Activated T-cell treated with anti-CD3 and anti-CD28 coated beads for 1 hour (primary cell): ENCODE data around the gene TMEM259.
A peak's percentile ranks its signal among the peaks of the same experiment; 100 is the strongest.
"Not testable (repeated sequence)": the region's sequence is repeated elsewhere in the genome, so short reads cannot be mapped to it uniquely, and the experiment has no call there.

Experiments used
- DNase-seq: peaks from one replicate; pipeline ENCODE4 v3.0.0-alpha.2; 2020; ENCODE audit warnings: low read depth

Gene TMEM259

DNA sequence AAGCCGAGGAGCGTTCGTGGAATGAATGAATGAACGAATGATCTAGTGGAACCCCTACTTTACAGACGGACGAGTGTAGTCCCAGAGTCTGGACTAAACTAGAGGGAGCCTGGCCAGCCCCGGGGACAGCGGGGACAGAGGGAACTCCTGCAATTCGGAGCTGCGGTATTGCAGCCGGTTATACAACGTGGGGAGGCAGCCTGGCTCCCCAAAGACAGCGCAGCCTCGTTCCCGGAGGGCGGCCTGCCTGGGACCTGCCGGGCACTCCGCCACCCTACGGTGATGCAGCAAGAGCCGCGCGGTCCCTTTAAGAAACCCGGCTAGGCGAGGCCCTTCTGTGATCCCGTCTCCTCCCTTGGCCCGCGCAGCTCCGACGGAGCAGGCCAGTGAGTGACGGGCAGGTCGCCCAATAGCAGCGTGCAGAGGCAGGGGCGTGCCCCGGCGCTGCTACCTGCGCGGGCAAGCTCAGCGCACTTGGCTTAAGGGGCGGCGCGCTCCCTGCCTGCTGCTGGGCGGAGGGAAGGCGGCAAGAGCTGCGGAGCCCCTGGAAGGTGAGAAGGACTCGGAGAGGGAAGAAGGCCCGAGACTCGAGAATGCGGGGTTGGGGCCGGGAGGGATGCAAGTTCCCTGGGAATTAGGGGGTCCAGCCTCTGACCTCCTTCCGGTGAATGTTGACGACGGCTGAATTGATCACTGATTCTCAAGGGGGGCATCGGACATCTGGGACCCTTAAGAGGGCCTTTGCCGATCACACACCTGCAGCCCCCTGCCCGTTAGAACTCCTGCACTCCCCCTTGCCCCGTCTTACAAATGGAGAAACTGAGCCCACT, 18.9 kb upstream of the TMEM259 start, which contains the start of gene ABCA7:
TSS of gene ABCA7 (plus strand) at position 462 of the 830 bp plus-strand sequence. CDS start 1,255 bp downstream, outside the sequence.
- peak; percentile 99 for DNase-seq

DNA sequence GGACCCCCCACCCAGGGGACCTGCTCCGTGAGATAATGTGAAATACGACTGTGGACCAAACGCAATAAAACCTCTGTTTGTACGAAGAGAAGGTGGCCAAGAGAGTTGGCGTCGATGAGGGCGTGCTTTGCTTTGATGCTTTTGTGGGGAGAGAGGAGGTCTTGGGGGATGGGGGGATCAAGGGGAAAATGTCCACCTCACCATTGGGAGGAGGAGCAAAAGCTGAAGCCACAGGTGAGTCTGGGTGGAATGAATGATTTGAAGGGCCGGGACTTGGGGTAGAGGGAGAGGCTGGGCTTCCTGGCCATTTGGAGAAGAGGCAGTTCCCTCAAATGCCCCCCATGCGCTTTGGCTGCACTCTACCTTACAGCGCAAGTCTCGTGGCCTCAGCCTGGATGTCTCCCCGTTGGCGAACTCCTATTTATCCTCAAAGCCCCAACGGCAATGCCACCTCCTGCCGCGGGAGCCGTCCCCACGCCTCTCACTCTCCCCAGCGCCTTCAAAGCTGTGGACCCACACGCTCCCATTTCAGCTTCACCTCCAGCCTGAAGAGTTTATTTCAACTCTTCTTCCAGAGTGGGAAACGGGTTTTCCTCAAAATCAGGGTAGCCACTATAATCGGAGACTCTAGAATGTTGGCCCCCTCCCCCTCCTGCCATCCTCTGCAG, 18.2 kb upstream of the TMEM259 start:
- DNase-seq, result no peak

DNA sequence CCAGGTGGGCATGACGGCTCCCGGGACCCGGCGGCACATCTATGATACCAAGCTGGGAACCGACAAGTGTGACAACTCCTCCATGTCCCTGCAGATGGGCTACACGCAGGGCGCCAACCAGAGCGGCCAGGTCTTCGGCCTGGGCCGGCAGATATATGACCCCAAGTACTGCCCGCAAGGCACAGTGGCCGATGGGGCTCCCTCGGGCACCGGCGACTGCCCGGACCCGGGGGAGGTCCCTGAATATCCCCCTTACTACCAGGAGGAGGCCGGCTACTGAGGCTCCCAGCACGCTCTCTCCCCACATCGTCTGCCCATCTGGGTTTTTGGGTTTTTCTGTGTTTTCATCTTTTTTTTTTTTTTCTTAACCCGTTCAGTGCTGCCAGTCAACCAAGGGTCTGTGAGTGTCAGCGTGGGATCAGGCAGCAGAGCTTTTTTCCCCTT, 16.7 kb upstream of the TMEM259 start:
- no peak for DNase-seq

DNA sequence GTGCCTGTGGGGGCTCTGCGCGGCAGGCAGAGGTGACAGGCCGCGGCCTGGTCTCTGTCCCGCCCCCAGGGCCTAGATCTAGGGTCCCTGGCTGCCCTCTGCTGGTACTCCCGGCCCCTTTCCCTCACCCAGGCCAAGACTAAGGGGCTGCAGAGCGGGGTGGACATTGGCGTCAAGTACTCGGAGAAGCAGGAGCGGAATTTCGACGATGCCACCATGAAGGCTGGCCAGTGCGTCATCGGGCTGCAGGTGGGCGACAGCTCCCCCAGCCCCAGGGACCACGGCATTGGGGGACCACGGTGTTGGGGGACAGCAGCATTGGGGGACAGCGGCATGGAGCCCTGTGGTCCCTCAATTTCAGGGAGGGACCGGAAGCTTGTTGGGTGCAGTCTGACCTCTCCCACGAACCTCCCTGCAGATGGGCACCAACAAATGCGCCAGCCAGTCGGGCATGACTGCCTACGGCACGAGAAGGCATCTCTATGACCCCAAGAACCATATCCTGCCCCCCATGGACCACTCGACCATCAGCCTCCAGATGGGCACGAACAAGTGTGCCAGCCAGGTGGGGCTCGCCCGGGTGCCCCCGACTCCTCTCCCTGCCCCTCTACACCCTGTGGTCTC, 15.2 kb upstream of the TMEM259 start:
- no peak for DNase-seq

DNA sequence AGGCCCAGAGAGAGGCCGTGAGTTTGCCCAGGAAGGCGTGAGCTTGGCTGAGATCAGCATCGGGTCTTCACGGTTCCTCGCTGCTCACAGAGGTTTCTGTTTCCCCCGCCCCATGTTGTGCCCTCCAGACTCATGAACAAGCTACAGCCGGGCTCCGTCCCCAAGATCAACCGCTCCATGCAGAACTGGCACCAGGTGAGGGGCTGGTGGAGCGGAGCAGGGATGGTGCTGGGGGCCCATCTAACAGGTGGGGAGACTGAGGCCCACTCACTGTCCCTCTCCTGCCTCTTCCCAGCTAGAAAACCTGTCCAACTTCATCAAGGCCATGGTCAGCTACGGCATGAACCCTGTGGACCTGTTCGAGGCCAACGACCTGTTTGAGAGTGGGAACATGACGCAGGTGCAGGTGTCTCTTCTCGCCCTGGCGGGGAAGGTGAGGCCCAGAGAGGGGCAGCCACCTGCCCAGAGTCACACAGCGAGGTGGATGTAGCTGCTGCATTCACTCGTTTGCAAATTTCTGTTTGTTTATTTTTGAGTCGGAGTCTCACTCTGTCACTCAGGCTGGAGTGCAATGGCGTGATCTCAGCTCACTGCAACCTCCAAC, 11.4 kb upstream of the TMEM259 start:
- DNase-seq, result no peak

DNA sequence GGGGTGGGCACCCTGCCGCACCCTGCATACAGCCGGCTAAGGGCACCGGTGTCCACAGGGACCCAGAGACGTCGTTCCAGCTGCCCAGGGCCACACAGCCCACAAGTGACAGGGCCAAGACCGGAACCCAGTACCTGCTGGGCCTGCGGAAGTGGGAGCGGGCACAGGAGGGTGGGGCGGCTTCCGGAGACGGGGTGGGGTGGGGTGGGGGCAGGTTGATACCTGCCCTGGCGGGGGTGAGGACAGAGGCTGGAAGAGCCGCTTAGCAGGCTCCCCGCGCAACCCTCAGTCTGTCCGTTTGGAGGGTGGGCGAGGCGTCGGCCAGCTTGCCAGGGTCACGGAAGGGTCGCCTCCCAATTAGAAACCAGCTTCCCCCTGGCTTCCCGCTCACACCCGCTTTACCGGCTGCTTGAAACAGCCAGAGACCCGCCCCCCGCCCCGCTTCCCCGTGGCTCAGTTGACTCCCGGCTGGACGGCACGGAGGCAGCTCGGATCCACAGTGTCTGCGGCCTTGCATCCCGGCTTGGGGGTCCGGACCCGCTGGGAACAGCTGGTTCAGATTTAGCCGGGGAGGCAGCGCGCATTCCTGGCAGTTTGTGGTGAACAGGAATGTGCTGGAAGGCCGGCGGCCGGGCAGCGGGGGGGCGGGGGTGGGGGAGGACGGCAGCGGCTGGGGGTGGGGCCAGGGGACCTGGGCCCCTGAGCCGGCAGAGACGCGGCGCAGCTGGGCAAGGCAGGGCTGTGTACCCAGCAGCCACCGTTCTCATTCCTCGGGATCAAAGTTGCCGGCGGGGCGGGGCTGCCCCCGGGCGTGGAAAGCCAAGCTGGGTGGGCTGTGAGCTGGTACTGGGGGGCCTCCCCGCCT, 7.4 kb upstream of the TMEM259 start:
- DNase-seq, result peak; percentile 56

DNA sequence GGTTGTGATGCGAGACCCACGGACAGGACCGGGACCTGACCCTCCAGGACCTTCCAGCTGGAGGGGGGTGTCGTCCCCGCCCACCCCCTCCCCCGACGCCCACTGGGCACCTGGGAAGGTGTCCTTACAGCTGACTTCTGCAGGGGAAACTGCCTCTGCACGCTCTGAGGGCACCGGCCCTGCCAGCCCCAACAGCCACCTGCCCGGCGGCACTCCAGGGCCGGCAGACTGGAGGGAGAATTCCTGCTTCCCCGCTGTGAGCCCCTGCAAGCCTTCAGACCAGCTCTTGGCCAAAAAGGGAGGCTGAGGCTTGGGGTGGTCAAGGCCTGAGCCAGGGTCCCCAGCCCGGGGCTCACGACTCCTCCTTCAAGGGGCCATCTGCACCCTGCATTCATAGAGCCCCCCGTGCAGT, 6.7 kb upstream of the TMEM259 start:
- no peak for DNase-seq

DNA sequence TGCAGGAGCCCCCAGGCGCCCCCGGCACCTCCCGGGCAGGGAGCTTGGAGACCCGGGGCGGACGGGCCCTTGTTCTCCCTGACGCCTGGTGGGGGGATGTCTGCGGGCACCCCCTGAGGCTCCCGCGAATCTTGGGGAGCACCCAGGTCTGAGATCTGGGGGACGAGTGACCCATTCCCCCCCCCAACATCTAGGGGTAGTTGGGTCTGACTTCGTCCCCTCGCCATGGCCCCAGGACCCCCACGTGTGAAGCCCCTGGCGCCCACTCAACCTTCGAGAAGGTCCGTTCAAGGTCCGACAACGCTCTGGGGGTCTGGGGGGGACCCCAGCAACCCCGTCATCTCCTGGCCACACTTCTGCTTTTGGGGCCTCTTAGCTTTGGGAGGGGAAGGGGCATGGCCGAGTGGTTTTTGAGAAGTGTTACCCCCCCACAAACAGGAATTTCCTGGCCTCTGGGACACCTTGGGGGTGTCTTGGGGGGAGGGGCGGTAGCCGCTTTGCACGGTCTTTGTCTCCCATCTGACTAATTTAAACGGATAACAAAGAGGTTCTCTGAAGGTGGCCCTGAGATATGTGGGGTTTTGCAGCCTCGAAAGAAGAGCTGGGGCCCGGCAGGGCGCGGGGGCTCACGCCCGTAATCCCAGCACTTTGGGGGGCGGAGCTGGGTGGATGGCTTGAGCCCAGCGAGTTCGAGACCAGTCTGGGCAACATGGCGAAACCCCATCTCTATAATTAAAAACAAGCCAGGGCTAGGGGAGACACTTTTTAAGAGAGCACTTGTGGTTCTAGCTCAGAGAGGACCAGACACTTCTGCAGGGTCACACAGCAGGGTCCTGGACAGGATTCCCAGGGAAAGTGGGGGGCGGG, 6.1 kb upstream of the TMEM259 start:
- DNase-seq, result no peak

DNA sequence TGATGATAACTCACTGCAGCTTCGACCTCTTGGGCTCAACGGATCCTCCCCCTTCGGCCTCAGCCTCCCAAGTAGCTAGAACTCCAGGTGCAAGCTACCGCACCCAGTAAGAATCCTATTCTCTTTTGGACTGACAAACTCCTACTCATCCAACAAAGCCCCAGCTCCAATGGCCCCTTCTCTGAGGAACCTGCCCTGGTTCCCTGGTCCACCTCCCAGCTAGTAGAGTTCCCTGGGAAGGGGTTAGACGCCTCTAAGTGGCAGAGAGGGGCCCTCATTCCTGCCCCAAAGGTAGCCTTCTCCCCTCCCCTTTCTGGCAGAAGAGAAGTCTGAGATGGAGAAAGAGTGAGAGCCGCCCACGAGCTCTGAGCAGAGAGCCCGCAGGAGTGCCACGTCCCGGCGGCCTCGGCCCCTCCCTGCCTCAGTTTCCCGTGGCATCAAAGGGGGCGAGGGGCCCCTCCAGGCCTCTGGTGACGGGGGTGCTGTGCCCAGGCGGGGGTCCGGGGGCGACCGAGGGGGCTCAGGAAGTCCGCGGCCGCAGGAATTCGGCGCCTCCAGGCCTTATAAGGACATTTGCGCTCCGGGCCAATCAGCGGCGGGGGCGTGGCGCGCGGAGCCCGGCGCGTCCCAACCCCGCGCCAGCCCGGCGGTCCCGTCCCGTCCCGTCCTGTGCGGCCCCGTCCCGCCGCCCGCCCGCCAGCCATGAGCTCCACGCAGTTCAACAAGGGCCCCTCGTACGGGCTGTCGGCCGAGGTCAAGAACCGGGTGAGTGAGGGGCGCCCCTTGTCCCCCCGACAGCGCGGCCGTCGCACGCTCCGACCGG, 5.2 kb upstream of the TMEM259 start, which contains the start of gene CNN2:
TSS of gene CNN2 (plus strand) at position 649 of the 823 bp plus-strand sequence. CDS start at position 703, 54 bp downstream.
- DNase-seq, result peak; percentile 56

DNA sequence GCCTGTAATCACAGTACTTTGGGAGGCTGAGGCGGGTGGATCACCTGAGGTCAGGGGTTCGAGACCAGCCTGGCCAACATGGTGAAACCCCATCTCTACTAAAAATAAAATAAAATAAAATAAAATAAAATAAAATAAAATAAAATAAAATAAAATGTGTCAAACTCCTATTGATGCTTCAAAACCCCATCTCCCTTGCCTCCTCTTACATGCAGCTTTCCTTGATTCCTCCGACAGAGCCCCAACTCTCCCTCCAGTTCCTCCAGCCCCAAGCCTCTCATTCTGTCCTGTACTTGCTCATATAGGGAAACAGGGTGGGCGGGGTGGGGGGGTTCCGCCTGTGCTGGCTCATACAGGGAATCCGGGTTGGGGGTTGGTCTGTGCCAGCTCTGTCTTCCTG, 4.2 kb upstream of the TMEM259 start:
- DNase-seq, result not testable (repeated sequence)

DNA sequence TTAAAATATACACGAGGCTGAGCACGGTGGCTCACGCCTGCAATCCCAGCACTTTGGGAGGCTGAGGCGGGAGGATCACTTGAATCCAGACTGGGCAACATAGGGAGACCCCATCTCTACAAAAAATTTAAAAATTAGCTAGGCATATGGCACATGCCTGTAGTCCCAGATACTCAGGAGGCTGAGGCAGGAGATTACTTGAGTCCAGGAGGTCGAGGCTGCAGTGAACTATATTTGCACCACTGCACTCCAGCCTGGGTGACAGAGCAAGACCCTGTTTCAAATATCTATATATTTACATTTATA, 2.9 kb upstream of the TMEM259 start:
- not testable (repeated sequence) for DNase-seq

DNA sequence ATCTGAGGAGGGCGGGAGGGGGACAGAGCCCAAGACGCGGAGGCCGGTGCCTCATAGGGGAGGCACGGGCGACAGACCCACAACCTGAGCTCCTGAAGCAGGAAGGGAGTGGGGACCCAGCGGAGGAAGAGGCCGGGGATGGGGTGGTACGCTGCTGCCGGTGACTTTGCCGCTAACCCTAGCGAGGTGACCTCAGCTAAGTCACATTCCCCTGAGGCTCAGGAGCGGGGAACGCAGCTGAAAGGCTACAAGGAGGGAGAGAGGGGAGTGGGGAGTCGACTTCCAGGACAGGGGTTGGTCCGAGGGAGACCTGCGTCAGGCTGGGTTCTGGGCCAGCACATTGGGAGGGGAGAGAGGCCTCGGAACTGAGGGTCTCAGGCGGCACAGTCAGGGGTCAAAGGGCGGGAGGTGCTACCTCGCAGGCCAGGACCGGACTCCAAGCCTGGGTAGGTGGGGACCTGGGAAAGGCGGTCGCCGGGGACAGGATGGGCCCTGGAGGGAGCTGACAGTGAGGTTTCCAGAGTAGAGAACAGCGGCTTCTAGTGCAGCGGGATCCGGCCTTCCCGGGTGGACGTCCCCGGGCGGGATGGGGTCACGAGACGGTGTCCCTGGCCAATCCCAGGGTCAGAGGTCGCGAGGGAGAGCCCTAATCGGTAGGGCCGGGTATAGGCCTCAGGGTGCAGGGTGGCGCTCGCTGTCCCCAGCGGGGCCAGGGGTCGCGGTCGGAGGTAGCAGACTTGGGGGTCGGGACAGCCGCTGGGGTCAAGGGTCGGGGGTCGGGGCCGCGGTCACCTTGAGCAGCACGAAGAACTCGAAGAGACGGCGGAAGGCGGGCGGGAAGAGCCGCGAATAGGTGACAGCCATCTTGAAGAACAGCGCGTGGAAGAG, 699 bp downstream of the TMEM259 start:
- DNase-seq, result no peak

DNA sequence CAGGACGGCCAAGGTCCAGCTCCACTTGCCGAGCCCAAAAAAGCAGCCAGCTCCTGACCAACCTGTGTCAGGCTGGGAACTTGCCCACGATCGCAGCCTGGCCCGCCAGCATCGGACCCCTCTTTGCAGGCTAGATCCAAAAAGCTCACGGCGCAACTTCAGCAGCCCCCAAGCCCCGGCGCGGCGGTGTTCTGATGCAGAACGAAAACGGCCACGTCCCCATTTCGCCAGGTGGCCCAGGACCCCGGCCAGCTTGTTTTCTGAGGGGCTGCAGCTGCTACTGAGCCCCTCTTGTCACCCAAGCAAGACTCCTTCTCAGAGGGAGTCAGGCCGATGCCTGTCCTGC, 1.3 kb downstream of the TMEM259 start:
- no peak for DNase-seq

DNA sequence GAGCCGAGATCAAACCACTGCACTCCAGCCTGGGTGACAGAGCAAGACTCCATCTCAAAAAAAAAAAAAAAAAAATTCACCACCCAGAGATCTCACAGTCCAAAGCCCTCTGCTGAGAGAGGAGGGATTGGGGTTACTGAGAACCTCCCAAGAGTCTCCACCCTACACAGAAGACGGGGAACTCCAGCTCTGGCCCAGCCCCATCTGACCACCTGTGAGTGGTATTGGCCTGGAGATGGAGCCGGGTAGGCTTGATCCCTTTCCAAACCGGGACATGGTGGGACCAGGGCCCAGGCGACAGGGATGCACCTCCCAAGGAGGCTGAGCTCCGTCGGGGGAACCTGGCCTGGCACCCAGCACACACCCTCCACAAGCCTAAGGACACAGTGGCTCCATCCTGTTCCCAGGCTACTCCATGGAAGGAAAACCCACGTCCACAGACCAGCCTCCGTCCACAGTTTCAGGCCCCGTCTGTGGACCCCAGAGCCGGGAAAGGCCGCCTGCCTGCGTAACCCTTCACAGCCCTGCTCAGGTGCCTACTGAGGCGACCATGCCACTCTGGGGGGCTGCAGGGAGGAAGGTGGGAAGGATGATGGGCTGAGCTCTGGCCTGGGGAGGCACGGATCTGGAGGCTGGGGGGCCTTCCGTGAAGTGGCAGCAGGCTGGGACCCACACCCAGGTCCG, 1.8 kb downstream of the TMEM259 start:
- DNase-seq, result no peak

DNA sequence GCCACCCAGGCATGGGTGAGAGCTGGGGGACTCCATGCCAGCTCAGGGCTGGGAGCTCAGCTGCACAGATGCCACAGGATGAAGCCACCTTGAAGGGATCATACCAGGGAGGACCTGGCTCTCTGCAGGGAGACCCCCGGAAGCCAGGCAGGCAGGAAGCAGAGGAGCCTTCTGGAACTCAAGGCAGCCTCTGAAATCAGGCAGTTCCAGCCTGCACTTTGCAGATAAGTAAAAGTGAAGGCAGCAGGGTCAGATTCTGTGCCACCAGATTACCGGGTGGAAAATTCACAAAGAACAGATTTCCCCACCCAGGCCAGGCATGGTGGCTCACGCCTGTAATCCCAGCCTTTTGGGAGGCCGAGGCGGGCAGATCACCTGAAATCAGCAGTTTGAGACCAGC, 2.5 kb downstream of the TMEM259 start:
- no peak for DNase-seq

DNA sequence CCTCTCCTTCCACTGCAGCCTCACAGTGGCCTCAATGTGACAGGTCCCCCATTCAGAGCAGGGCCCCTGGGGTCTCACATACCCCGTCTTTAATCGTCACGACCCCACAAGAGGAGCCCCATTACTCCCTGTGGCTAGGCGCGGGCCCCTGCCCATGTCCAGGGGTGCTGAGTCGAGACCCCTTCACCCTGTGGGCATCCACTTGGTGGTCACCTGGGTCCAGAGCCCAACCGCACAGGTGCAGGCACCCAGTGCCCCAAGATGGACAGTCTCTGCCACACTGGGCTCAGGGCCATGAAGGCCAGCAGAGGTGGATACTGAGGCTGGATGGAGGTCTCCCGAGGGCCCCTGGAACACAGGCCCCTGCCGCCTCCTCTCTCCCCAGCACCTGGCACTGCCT, 3.0 kb downstream of the TMEM259 start:
- DNase-seq, result no peak

DNA sequence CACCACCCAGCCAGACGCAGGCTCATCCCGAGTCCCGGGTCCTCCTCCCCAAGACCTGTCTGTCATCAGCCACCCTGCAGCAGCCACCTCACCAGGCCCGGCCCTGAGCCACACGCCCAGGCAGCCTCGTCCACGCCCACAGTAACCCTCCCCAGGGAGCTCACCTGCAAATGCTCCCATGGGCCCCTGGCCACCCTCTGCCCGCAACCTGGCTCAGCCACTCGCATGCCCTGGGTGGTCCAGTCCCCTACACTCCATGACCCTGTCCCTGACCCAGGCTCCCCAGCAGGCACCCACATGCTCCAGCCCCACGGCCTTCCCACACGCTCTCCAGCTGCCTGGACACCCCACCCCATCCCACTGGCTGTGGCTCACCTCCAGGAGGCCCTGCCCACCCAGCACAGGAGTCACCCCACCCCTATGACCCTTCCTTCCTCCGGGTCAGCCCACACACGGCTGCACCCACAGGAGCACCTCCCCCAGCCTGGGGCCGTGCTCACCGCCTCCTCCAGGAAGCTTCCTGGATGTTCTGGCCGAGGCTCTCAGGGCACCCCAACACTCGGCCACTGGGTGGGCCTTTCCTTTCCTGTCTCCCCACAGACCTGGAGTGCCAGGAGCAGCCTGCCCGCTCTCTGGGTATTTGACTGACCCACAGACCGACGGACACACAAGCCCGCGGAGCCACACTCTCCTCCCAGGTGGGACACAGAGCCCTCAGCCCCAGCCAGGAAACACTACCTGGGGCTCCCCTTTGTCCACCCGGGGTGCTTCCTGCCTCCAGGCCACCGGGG, 3.6 kb downstream of the TMEM259 start:
- DNase-seq, result no peak
